ENCODE results near the gene FBXO21. TPM values are rescaled to one million over a fixed set of nuclear protein-coding genes. Genes with fewer than 3 reads are reported as not detected.

FBXO21 gene
- total RNA-seq, 1 experiment from 2014 or later, result 37.8 TPM

DNA sequence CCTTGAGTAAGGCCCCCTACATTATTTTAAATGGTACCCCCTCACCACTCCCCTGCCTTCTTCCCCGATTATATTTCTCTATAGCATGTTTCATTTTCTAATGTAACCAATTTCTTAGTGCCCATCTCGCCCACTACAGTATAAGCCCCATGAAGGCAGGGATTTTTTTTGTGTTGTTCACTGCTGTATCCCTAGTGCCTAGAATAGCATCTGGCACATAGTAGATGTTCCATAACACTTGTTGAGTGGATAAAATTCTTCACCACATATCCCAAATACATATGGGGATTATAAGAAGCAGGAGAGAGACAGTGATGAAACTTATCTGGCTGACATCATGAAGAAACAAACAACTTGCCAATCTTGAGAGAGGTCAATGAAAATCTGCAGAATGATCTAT lies 11.5 kb downstream of the FBXO21 start:
- Histone ChIP-seq H3K4me1 (ENCODE audit: control insufficient read depth, insufficient read depth, low read length) (no peaks in the 10 kb centered on the region), H3K9me3 (ENCODE audit: control insufficient read depth, insufficient read depth, low read depth, low read length) (no peaks in the 10 kb centered on the region; the same call in 1 of the 2 replicates), H3K27ac (ENCODE audit: low read length) (no peak overlapping the region), H3K36me3 (ENCODE audit: control insufficient read depth, insufficient read depth, low read length) (peaks cover 24% of the 10 kb centered on the region), H3K4me3 (ENCODE audit: low read depth in 2 of 2, low read length in 2 of 2) (no peak overlapping the region), H3K27me3 (ENCODE audit: control insufficient read depth, insufficient read depth, low read length) (no peaks in the 10 kb centered on the region)
- TF ChIP-seq TCF7L2 (IDR thresholded peaks at IDR 0.05; ENCODE audit: low read depth, low read length) (no peak), SIN3A (IDR thresholded peaks at IDR 0.05; ENCODE audit: borderline replicate concordance, insufficient read depth, low read depth, low read length) (no peak), POLR2AphosphoS5 (IDR thresholded peaks at IDR 0.05; ENCODE audit: low read depth, low read length) (no peak)
- TF ChIP-seq, protein P1, sequence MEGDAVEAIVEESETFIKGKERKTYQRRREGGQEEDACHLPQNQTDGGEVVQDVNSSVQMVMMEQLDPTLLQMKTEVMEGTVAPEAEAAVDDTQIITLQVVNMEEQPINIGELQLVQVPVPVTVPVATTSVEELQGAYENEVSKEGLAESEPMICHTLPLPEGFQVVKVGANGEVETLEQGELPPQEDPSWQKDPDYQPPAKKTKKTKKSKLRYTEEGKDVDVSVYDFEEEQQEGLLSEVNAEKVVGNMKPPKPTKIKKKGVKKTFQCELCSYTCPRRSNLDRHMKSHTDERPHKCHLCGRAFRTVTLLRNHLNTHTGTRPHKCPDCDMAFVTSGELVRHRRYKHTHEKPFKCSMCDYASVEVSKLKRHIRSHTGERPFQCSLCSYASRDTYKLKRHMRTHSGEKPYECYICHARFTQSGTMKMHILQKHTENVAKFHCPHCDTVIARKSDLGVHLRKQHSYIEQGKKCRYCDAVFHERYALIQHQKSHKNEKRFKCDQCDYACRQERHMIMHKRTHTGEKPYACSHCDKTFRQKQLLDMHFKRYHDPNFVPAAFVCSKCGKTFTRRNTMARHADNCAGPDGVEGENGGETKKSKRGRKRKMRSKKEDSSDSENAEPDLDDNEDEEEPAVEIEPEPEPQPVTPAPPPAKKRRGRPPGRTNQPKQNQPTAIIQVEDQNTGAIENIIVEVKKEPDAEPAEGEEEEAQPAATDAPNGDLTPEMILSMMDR (IDR thresholded peaks at IDR 0.05), result no peak
- TF ChIP-seq, protein P2, sequence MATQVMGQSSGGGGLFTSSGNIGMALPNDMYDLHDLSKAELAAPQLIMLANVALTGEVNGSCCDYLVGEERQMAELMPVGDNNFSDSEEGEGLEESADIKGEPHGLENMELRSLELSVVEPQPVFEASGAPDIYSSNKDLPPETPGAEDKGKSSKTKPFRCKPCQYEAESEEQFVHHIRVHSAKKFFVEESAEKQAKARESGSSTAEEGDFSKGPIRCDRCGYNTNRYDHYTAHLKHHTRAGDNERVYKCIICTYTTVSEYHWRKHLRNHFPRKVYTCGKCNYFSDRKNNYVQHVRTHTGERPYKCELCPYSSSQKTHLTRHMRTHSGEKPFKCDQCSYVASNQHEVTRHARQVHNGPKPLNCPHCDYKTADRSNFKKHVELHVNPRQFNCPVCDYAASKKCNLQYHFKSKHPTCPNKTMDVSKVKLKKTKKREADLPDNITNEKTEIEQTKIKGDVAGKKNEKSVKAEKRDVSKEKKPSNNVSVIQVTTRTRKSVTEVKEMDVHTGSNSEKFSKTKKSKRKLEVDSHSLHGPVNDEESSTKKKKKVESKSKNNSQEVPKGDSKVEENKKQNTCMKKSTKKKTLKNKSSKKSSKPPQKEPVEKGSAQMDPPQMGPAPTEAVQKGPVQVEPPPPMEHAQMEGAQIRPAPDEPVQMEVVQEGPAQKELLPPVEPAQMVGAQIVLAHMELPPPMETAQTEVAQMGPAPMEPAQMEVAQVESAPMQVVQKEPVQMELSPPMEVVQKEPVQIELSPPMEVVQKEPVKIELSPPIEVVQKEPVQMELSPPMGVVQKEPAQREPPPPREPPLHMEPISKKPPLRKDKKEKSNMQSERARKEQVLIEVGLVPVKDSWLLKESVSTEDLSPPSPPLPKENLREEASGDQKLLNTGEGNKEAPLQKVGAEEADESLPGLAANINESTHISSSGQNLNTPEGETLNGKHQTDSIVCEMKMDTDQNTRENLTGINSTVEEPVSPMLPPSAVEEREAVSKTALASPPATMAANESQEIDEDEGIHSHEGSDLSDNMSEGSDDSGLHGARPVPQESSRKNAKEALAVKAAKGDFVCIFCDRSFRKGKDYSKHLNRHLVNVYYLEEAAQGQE (IDR thresholded peaks at IDR 0.05; ENCODE audit: insufficient read depth in 1 of 2, low read depth in 2 of 2, low read length in 1 of 2), result no peak
- intact Hi-C loops (cut with micrococcal nuclease; ENCODE audit: unreplicated experiment) (no loop called here), in situ Hi-C loops (cut with HindIII; ENCODE audit: low pct_unique_long_range_greater_than_20kb, low sequenced_read_pairs) (no loop called here)
- CTCF ChIA-PET, result no interaction called here
- POLR2A ChIA-PET, result no interaction called here
- BruUV-seq (replicated peaks), result no TSS peak
- ATAC-seq (no peak), DNase-seq (ENCODE audit: low read depth, low spot score) (no peak)

DNA sequence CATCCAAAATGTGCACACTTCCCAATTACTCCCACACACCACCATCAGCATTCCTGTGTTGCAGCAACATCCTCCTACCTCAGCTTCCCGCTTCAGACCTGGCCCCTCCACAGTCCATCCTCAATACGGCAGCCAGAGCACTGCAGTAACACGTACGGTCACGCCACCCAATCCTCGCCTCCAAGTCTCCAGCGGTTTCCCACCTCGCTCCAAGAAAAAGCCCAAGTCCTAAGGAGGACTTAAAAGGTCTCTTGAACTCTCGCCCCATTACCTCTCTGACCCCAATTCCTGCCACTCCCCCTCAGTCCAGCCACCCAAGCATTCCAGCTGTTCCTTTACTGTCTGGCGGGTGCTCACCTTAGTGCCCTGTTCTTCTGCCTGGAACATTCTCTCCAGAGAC lies 12.0 kb downstream of the FBXO21 start:
- intact Hi-C loops (cut with micrococcal nuclease; ENCODE audit: unreplicated experiment), result no loop called here
- Histone ChIP-seq H3K36me3 (ENCODE audit: control insufficient read depth, insufficient read depth, low read length) (peaks cover 25% of the 10 kb centered on the region), H3K27ac (ENCODE audit: low read length) (no peak overlapping the region), H3K4me3 (ENCODE audit: low read depth in 2 of 2, low read length in 2 of 2) (no peak overlapping the region), H3K4me1 (ENCODE audit: control insufficient read depth, insufficient read depth, low read length) (no peaks in the 10 kb centered on the region), H3K9me3 (ENCODE audit: control insufficient read depth, insufficient read depth, low read depth, low read length) (no peaks in the 10 kb centered on the region; the same call in 1 of the 2 replicates), H3K27me3 (ENCODE audit: control insufficient read depth, insufficient read depth, low read length) (no peaks in the 10 kb centered on the region)
- in situ Hi-C loops (cut with HindIII; ENCODE audit: low pct_unique_long_range_greater_than_20kb, low sequenced_read_pairs), result no loop called here
- ChIA-PET CTCF (no interaction called here), POLR2A (no interaction called here)
- BruUV-seq (replicated peaks), result no TSS peak
- ATAC-seq, result no peak
- no peak for DNase-seq (ENCODE audit: low read depth, low spot score)
- TF ChIP-seq, protein P1 (IDR thresholded peaks at IDR 0.05), result no peak
- TF ChIP-seq, protein P2 (IDR thresholded peaks at IDR 0.05; ENCODE audit: insufficient read depth in 1 of 2, low read depth in 2 of 2, low read length in 1 of 2), result no peak
- TF ChIP-seq POLR2AphosphoS5 (IDR thresholded peaks at IDR 0.05; ENCODE audit: low read depth, low read length), result no peak
- no peak for TF ChIP-seq SIN3A (IDR thresholded peaks at IDR 0.05; ENCODE audit: borderline replicate concordance, insufficient read depth, low read depth, low read length)
- no peak for TF ChIP-seq TCF7L2 (IDR thresholded peaks at IDR 0.05; ENCODE audit: low read depth, low read length)
